H1 (cell line): ENCODE data around the gene OSTN. TPM values are rescaled to one million over a fixed set of nuclear protein-coding genes. Genes with fewer than 3 reads are reported as not detected.

ENCODE experiments used
- CTCF ChIA-PET: fragments of 300-600 bp; sonication (Branson Sonifier 250); formaldehyde crosslinking; loops from one replicate; lab custom pipeline; 2021; ENCODE audit not compliant: partially characterized antibody; lab: Charles Lee
- POLR2A ChIA-PET: fragments of 300-600 bp; sonication (Branson Sonifier 250); formaldehyde crosslinking; loops from one replicate; lab custom pipeline; 2021; ENCODE audit warnings: inconsistent platforms; ENCODE audit not compliant: partially characterized antibody; lab: Charles Lee
- DNase-seq, 2 experiments: peaks; one replicate each; pipeline versions ENCODE4 v3.0.0 to v3.0.0-alpha.2; 2010 to 2022; ENCODE audit warnings: low spot score in 2 of 2, low read depth in 1 of 2, mixed read lengths in 1 of 2
- FAIRE-seq: peaks from 2 replicates; lab custom pipeline; 2011; peaks lifted over from hg19 to GRCh38; lab: Jason Lieb, UNC
- H2AFZ ChIP-seq: 2 replicates; pipeline ENCODE4 v1.8.1; 2012; ENCODE audit warnings: low read length, inconsistent platforms
- H2AK5ac ChIP-seq: 2 replicates; pipeline ENCODE4 v1.6.1; 2013; ENCODE audit warnings: low read depth, low read length
- H2BK120ac ChIP-seq: replicated peaks from 2 replicates; pipeline ENCODE3; 2013; ENCODE audit warnings: low read depth, low read length, inconsistent platforms
- H2BK12ac ChIP-seq: 2 replicates; pipeline ENCODE4 v1.6.1; 2013; ENCODE audit warnings: low read depth, low read length
- H2BK15ac ChIP-seq: 2 replicates; pipeline ENCODE4 v1.6.1; 2013; ENCODE audit warnings: low read length
- H2BK20ac ChIP-seq: 2 replicates; pipeline ENCODE4 v1.6.1; 2013; ENCODE audit warnings: low read length
- H2BK5ac ChIP-seq: 2 replicates; pipeline ENCODE4 v1.6.1; 2013; ENCODE audit warnings: low read depth, low read length
- H3K14ac ChIP-seq: 2 replicates; pipeline ENCODE4 v1.6.1; 2013; ENCODE audit warnings: inconsistent platforms; ENCODE audit not compliant: insufficient read length
- H3K18ac ChIP-seq: 2 replicates; pipeline ENCODE4 v1.6.1; 2013; ENCODE audit warnings: low read length; ENCODE audit errors: extremely low read depth
- H3K23ac ChIP-seq: 2 replicates; pipeline ENCODE4 v1.6.1; 2013; ENCODE audit warnings: inconsistent platforms; ENCODE audit not compliant: insufficient read length
- H3K23me2 ChIP-seq: 2 replicates; pipeline ENCODE4 v1.6.1; 2013; ENCODE audit warnings: low read depth, low read length
- H3K27ac ChIP-seq: 2 replicates; pipeline ENCODE4 v1.6.1; 2011; ENCODE audit warnings: low read depth, low read length, inconsistent platforms
- H3K27me3 ChIP-seq, 4 experiments: replicated peaks in 1 of 4; 1 replicate in 1 of 4; 2 replicates in 3 of 4; pipeline versions ENCODE4 v1.6.1 to v1.8.1; 2011 to 2013; ENCODE audit warnings: low read length in 3 of 4, mild to moderate bottlenecking in 3 of 4, inconsistent platforms in 2 of 4, mixed read lengths in 2 of 4, moderate library complexity in 1 of 4; ENCODE audit not compliant: control insufficient read depth in 3 of 4, insufficient read depth in 3 of 4; ENCODE audit errors: extremely low read depth in 1 of 4
- H3K36me3 ChIP-seq, 4 experiments: 2 replicates each; pipeline versions ENCODE4 v1.6.1 to v1.8.1; 2011 to 2013; ENCODE audit warnings: mild to moderate bottlenecking in 4 of 4, low read length in 3 of 4, moderate library complexity in 2 of 4, control low read depth in 1 of 4, inconsistent platforms in 1 of 4; ENCODE audit not compliant: insufficient read depth in 4 of 4, control insufficient read depth in 2 of 4
- H3K4ac ChIP-seq: replicated peaks from 2 replicates; pipeline ENCODE3; 2013; ENCODE audit warnings: low read length, low read depth, mixed read lengths, inconsistent platforms; ENCODE audit not compliant: insufficient read length
- H3K4me1 ChIP-seq, 4 experiments: replicated peaks in 1 of 4; 1 replicate in 1 of 4; 2 replicates in 3 of 4; pipeline versions ENCODE4 v1.6.1 to v1.8.1; 2011 to 2013; ENCODE audit warnings: low read length in 3 of 4, inconsistent platforms in 2 of 4, mixed read lengths in 1 of 4; ENCODE audit not compliant: insufficient read depth in 4 of 4, control insufficient read depth in 3 of 4
- H3K4me2 ChIP-seq, 2 experiments: 2 replicates each; pipeline versions ENCODE4 v1.6.1 to v1.8.1; 2011 to 2013; ENCODE audit warnings: low read depth in 2 of 2, low read length in 2 of 2, control low read depth in 1 of 2, inconsistent platforms in 1 of 2, mild to moderate bottlenecking in 1 of 2; ENCODE audit not compliant: insufficient read depth in 1 of 2
- H3K4me3 ChIP-seq, 4 experiments: fragments of 200-600, 300-600 bp in 1 of 4; sonication (generic), shearing (Covaris generic), sonication (Bioruptor Twin) in 1 of 4; 2 replicates each; pipeline versions ENCODE4 v1.5.1 to v1.8.1; 2011 to 2016; ENCODE audit warnings: low read length in 4 of 4, low read depth in 3 of 4, control low read depth in 2 of 4, inconsistent platforms in 2 of 4, mild to moderate bottlenecking in 2 of 4, mixed read lengths in 1 of 4, moderate library complexity in 1 of 4; ENCODE audit not compliant: insufficient read depth in 2 of 4; ENCODE audit errors: extremely low read depth in 1 of 4
- H3K56ac ChIP-seq: replicated peaks from 2 replicates; pipeline ENCODE3; 2013; ENCODE audit warnings: low read depth, mild to moderate bottlenecking, mixed read lengths, low read length, inconsistent platforms; ENCODE audit not compliant: insufficient read length
- H3K79me1 ChIP-seq: 2 replicates; pipeline ENCODE4 v1.6.1; 2013; ENCODE audit warnings: low read depth, low read length, control low read depth
- H3K79me2 ChIP-seq, 2 experiments: 2 replicates each; pipeline versions ENCODE4 v1.6.1 to v1.8.1; 2012 to 2013; ENCODE audit warnings: low read length in 2 of 2, mild to moderate bottlenecking in 2 of 2, inconsistent platforms in 1 of 2; ENCODE audit not compliant: insufficient read depth in 2 of 2, control insufficient read depth in 1 of 2
- H3K9ac ChIP-seq, 4 experiments: replicated peaks in 1 of 4; 1 replicate in 1 of 4; 2 replicates in 3 of 4; pipeline versions ENCODE4 v1.6.1 to v1.8.1; 2011 to 2013; ENCODE audit warnings: low read depth in 3 of 4, low read length in 3 of 4, control low read depth in 2 of 4, mild to moderate bottlenecking in 2 of 4, moderate library complexity in 2 of 4, inconsistent platforms in 1 of 4; ENCODE audit errors: extremely low read depth in 1 of 4
- H3K9me3 ChIP-seq, 2 experiments: 2 replicates each; pipeline versions ENCODE4 v1.6.1 to v1.8.1; 2012 to 2013; ENCODE audit warnings: mild to moderate bottlenecking in 2 of 2, moderate library complexity in 2 of 2, control low read depth in 1 of 2, inconsistent platforms in 1 of 2, low read depth in 1 of 2, low read length in 1 of 2, mixed read lengths in 1 of 2; ENCODE audit not compliant: insufficient read depth in 2 of 2
- H4K20me1 ChIP-seq, 2 experiments: replicated peaks in 1 of 2; 2 replicates each; pipeline versions ENCODE3 to v1.8.1; 2011 to 2013; ENCODE audit warnings: inconsistent platforms in 2 of 2, low read length in 2 of 2, mild to moderate bottlenecking in 1 of 2; ENCODE audit not compliant: insufficient read depth in 2 of 2, control insufficient read depth in 1 of 2
- H4K5ac ChIP-seq: 2 replicates; pipeline ENCODE4 v1.6.1; 2013; ENCODE audit warnings: low read length, low read depth, mixed read lengths, inconsistent platforms; ENCODE audit not compliant: insufficient read length
- H4K8ac ChIP-seq: 2 replicates; pipeline ENCODE4 v1.8.0; 2013; ENCODE audit warnings: mild to moderate bottlenecking, moderate library complexity, low read length, inconsistent platforms; ENCODE audit not compliant: insufficient read depth; ENCODE audit errors: extremely low read depth
- H4K91ac ChIP-seq: replicated peaks from 2 replicates; pipeline ENCODE3; 2013; ENCODE audit warnings: low read length, mixed read lengths, inconsistent platforms; ENCODE audit not compliant: insufficient read length
- CHD2 ChIP-seq: IDR thresholded peaks from 2 replicates; pipeline ENCODE4 v1.6.1; 2012; ENCODE audit warnings: low read length, improper control_type of control experiment
- RAD21 ChIP-seq, 2 experiments: IDR thresholded peaks in 1 of 2; conservative IDR thresholded peaks in 1 of 2; 2 replicates each; pipeline ENCODE4 v1.6.1; 2011; ENCODE audit warnings: low read depth in 2 of 2, low read length in 2 of 2, improper control_type of control experiment in 1 of 2, inconsistent platforms in 1 of 2, mild to moderate bottlenecking in 1 of 2, moderate library complexity in 1 of 2
- WGBS, 2 experiments: shearing (Covaris generic) in 1 of 2; methylation state at CpG; one replicate each; pipeline versions ENCODE4 v1.1.6 to v1.1.7; 2013 to 2015; ENCODE audit warnings: low lambda C conversion rate in 2 of 2, mixed read lengths in 2 of 2, inconsistent platforms in 1 of 2, low coverage in 1 of 2, missing lambda C conversion rate in 1 of 2; ENCODE audit not compliant: insufficient replicate concordance in 2 of 2, insufficient coverage in 1 of 2, insufficient read length in 1 of 2; ENCODE audit errors: extremely low coverage in 1 of 2, missing lambda C conversion rate in 1 of 2; 5-methylcytosine and 5-hydroxymethylcytosine counted together
- polyA plus RNA-seq, 7 experiments: library from polyadenylated mRNA; depleted of rRNA in 3 of 7; stranded (reverse) in 5 of 7; unstranded in 2 of 7; fragments of >200 nt in 5 of 7; fragments of 200-250 nt in 2 of 7; gene quantifications; 1 replicate in 5 of 7; 2 replicates in 1 of 7; 4 replicates in 1 of 7; pipeline versions ENCODE4 v1.2.1 to v1.2.3, GENCODE V29; 2011 to 2013; ENCODE audit warnings: missing spikeins in 2 of 7, mixed read lengths in 2 of 7
- total RNA-seq: library from RNA; stranded (reverse); fragmentation: NEBNext Ultra II Directional; extraction: Animal tissue kit (Norgen Biotek cat#: 25700); gene quantifications from 2 replicates; pipeline ENCODE4 v1.2.1, GENCODE V29; 2021
- TF ChIP-seq, protein P1 (sequence below), 3 experiments: IDR thresholded peaks; 1 replicate in 2 of 3; 2 replicates in 1 of 3; pipeline versions ENCODE4 v1.5.1 to v1.6.1; 2011; ENCODE audit warnings: low read length in 3 of 3, mild to moderate bottlenecking in 3 of 3, inconsistent platforms in 2 of 3, low read depth in 1 of 3, moderate library complexity in 1 of 3; ENCODE audit not compliant: insufficient read depth in 1 of 3; ENCODE audit errors: control extremely low read depth in 1 of 3
- TF ChIP-seq, protein P2 (sequence below): IDR thresholded peaks from 2 replicates; pipeline ENCODE4 v1.6.1; 2011; ENCODE audit warnings: low read length, improper control_type of control experiment

OSTN gene
- total and polyA plus RNA-seq, 2 of the 8 experiments (the other 6 are each of a cell fraction or from before 2014, with no cell fraction given): not detected

DNA sequence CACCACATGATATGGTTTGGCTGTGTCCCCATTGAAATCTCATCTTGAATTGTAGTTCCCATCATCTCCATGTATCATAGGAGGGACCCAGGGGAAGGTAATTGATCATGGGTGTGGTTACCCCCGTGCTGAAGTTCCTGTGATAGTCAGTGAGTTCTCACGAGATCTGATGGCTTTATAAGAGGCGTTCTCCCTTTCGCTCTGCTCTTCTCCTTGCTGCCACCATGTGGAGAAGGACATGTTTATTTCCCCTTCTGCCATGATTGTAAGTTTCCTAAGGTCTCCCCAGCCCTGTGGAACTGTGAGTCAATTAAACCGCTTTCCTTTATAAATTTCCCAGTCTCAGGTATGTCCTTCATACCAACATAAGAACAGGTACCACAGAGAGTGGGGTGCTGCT, 21.9 kb downstream of the OSTN start:
- 85% methylated on average over 5 of the region's 5 CpGs; no CpG with 5 or more reads in 1 of the 2 experiments for WGBS, 2 experiments
- Histone ChIP-seq H2AFZ (no peak overlapping the region), H3K9ac (no peak overlapping the region), H2BK15ac (no peak overlapping the region), H2BK120ac (no peak overlapping the region), H3K4me1 (no peaks in the 10 kb centered on the region), H3K27me3 (no peaks in the 10 kb centered on the region), H3K79me2 (no peaks in the 10 kb centered on the region), H3K4me3 (no peak overlapping the region), H3K4me2 (no peak overlapping the region), H4K8ac (no peak overlapping the region), H4K5ac (no peak overlapping the region), H3K14ac (no peak overlapping the region), H4K91ac (no peak overlapping the region), H2BK12ac (no peak overlapping the region), H2BK5ac (no peak overlapping the region), H3K18ac (no peak overlapping the region), H3K56ac (no peak overlapping the region), H3K27ac (no peak overlapping the region), H3K79me1 (no peaks in the 10 kb centered on the region), H3K23ac (no peak overlapping the region), H2AK5ac (no peak overlapping the region), H4K20me1 (no peaks in the 10 kb centered on the region), H3K4ac (no peak overlapping the region), H3K23me2 (0 out of 2 replicates have a peak, but pooled peaks cover 2% of the 10 kb centered on the region), H3K9me3 (peaks cover 2 to 4% of the 10 kb centered on the region in 2 experiments; a peak in 2 of 4 replicates), H3K36me3 (no peaks in the 10 kb centered on the region), H2BK20ac (no peak overlapping the region)
- ChIA-PET CTCF (interaction anchor here (0.8 kb wide), 1 partner anchor 87 kb away, joined by 3 read pairs; no protein-coding TSS in a partner anchor), POLR2A (no interaction called here)
- no peak for DNase-seq
- TF ChIP-seq, protein P1, sequence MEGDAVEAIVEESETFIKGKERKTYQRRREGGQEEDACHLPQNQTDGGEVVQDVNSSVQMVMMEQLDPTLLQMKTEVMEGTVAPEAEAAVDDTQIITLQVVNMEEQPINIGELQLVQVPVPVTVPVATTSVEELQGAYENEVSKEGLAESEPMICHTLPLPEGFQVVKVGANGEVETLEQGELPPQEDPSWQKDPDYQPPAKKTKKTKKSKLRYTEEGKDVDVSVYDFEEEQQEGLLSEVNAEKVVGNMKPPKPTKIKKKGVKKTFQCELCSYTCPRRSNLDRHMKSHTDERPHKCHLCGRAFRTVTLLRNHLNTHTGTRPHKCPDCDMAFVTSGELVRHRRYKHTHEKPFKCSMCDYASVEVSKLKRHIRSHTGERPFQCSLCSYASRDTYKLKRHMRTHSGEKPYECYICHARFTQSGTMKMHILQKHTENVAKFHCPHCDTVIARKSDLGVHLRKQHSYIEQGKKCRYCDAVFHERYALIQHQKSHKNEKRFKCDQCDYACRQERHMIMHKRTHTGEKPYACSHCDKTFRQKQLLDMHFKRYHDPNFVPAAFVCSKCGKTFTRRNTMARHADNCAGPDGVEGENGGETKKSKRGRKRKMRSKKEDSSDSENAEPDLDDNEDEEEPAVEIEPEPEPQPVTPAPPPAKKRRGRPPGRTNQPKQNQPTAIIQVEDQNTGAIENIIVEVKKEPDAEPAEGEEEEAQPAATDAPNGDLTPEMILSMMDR (IDR thresholded peaks at IDR 0.05; ENCODE audit: control extremely low read depth in 1 of 3, insufficient read depth in 1 of 3, low read depth in 1 of 3, low read length in 3 of 3): peak in 2 of 3 experiments; percentile 27 to 40; a peak in 3 of 4 replicates
- TF ChIP-seq, protein P2, sequence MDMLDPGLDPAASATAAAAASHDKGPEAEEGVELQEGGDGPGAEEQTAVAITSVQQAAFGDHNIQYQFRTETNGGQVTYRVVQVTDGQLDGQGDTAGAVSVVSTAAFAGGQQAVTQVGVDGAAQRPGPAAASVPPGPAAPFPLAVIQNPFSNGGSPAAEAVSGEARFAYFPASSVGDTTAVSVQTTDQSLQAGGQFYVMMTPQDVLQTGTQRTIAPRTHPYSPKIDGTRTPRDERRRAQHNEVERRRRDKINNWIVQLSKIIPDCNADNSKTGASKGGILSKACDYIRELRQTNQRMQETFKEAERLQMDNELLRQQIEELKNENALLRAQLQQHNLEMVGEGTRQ: no peak
- TF ChIP-seq CHD2 (0 out of 2 replicates have a peak, but pooled peaks have one; percentile 30), RAD21 (IDR thresholded peaks at IDR 0.05 in 1 of 2, conservative IDR thresholded peaks at IDR 0.05 in 1 of 2; ENCODE audit: low read depth in 2 of 2, low read length in 2 of 2) (peak; percentile 38 to 44)
- no peak for FAIRE-seq
